ENCODE measurements around the gene TMEM60. TPM values are rescaled to one million over a fixed set of nuclear protein-coding genes. Genes with fewer than 3 reads are reported as not detected.
A peak's percentile ranks its signal among the peaks of the same experiment; 100 is the strongest.

Gene TMEM60
- total and polyA plus RNA-seq, 2 of the 13 experiments (the other 11 are each of a cell fraction or from before 2014, with no cell fraction given), result 25.6 to 27.7 TPM

DNA sequence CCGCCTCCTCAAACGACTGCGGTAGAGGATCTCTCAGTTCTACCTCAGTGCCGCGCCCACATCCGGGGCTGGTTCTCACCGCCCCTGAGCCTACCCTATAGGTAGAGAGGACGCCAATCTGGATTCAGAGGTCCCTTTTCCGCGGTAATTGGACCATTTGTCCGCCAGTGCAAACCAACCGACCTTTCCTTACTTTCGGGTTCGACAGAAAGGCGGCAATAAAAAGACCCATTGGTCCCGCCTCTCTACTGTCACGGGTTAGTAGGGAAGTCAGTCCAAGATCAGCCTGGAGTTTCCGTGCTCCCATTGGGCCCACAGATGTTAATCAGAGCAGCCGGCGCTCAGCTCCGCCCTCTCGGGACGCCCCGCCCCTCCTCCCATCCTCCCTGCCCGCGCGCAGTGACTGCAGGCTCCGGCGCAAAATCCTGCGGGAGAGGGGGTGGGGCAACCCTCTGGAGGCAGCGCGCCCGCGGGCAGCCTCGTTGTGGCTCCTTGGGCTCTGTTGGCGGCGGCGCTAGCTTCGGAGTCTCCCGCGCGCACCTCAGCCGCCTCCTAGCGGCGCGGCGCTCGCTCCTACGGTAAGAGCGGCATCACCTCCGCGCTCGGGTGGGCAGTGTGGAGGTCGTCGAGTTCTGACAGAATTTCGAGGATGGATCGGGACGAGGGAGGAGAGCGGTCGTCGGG, at the start of gene TMEM60, which contains the start of gene PHTF2 (continued):
- TF ChIP-seq ZNF501 (CRISPR knock-in tag; IDR thresholded peaks at IDR 0.05), result peak; percentile 48; the same call in 1 of the 2 replicates
- TF ChIP-seq NFKB2 (CRISPR knock-in tag; IDR thresholded peaks at IDR 0.05; ENCODE audit: borderline replicate concordance), result peak; percentile 18; the same call in 1 of the 2 replicates
- TF ChIP-seq JUNB (CRISPR knock-in tag; IDR thresholded peaks at IDR 0.05; ENCODE audit: borderline replicate concordance), result no peak
- TF ChIP-seq SP2 (CRISPR knock-in tag; IDR thresholded peaks at IDR 0.05), result peak; percentile 95
- TF ChIP-seq TP53 (CRISPR knock-in tag; conservative IDR thresholded peaks at IDR 0.05), result no peak
- TF ChIP-seq, protein P1, sequence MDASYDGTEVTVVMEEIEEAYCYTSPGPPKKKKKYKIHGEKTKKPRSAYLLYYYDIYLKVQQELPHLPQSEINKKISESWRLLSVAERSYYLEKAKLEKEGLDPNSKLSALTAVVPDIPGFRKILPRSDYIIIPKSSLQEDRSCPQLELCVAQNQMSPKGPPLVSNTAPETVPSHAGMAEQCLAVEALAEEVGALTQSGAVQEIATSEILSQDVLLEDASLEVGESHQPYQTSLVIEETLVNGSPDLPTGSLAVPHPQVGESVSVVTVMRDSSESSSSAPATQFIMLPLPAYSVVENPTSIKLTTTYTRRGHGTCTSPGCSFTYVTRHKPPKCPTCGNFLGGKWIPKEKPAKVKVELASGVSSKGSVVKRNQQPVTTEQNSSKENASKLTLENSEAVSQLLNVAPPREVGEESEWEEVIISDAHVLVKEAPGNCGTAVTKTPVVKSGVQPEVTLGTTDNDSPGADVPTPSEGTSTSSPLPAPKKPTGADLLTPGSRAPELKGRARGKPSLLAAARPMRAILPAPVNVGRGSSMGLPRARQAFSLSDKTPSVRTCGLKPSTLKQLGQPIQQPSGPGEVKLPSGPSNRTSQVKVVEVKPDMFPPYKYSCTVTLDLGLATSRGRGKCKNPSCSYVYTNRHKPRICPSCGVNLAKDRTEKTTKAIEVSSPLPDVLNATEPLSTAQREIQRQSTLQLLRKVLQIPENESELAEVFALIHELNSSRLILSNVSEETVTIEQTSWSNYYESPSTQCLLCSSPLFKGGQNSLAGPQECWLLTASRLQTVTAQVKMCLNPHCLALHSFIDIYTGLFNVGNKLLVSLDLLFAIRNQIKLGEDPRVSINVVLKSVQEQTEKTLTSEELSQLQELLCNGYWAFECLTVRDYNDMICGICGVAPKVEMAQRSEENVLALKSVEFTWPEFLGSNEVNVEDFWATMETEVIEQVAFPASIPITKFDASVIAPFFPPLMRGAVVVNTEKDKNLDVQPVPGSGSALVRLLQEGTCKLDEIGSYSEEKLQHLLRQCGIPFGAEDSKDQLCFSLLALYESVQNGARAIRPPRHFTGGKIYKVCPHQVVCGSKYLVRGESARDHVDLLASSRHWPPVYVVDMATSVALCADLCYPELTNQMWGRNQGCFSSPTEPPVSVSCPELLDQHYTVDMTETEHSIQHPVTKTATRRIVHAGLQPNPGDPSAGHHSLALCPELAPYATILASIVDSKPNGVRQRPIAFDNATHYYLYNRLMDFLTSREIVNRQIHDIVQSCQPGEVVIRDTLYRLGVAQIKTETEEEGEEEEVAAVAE (CRISPR knock-in tag; IDR thresholded peaks at IDR 0.05; ENCODE audit: borderline replicate concordance), result no peak
- TF ChIP-seq ZNF274 (CRISPR knock-in tag; IDR thresholded peaks at IDR 0.05), result peak; percentile 89; the same call in 1 of the 2 replicates
- TF ChIP-seq, protein P2, sequence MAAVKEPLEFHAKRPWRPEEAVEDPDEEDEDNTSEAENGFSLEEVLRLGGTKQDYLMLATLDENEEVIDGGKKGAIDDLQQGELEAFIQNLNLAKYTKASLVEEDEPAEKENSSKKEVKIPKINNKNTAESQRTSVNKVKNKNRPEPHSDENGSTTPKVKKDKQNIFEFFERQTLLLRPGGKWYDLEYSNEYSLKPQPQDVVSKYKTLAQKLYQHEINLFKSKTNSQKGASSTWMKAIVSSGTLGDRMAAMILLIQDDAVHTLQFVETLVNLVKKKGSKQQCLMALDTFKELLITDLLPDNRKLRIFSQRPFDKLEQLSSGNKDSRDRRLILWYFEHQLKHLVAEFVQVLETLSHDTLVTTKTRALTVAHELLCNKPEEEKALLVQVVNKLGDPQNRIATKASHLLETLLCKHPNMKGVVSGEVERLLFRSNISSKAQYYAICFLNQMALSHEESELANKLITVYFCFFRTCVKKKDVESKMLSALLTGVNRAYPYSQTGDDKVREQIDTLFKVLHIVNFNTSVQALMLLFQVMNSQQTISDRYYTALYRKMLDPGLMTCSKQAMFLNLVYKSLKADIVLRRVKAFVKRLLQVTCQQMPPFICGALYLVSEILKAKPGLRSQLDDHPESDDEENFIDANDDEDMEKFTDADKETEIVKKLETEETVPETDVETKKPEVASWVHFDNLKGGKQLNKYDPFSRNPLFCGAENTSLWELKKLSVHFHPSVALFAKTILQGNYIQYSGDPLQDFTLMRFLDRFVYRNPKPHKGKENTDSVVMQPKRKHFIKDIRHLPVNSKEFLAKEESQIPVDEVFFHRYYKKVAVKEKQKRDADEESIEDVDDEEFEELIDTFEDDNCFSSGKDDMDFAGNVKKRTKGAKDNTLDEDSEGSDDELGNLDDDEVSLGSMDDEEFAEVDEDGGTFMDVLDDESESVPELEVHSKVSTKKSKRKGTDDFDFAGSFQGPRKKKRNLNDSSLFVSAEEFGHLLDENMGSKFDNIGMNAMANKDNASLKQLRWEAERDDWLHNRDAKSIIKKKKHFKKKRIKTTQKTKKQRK (IDR thresholded peaks at IDR 0.05; ENCODE audit: low read length), result peak; percentile 95
- 0 out of 2 replicates have a peak, but pooled peaks have one; percentile 57 for TF ChIP-seq HIVEP1 (CRISPR knock-in tag; IDR thresholded peaks at IDR 0.05)
- TF ChIP-seq HOXA7 (CRISPR knock-in tag; IDR thresholded peaks at IDR 0.05), result no peak
- 0 out of 2 replicates have a peak, but pooled peaks have one; percentile 43 for TF ChIP-seq ZC3H13 (CRISPR knock-in tag; IDR thresholded peaks at IDR 0.05)
- no peak for TF ChIP-seq MTF1 (CRISPR knock-in tag; IDR thresholded peaks at IDR 0.05)
- no peak for TF ChIP-seq ZNF296 (CRISPR knock-in tag; conservative IDR thresholded peaks at IDR 0.05)
- 0 out of 2 replicates have a peak, but pooled peaks have one; percentile 14 for TF ChIP-seq ZNF292 (CRISPR knock-in tag; IDR thresholded peaks at IDR 0.05; ENCODE audit: borderline replicate concordance, low read depth)
- TF ChIP-seq GLI4 (CRISPR knock-in tag; IDR thresholded peaks at IDR 0.05; ENCODE audit: borderline replicate concordance), result 0 out of 2 replicates have a peak, but pooled peaks have one; percentile 19
- TF ChIP-seq, protein P3, sequence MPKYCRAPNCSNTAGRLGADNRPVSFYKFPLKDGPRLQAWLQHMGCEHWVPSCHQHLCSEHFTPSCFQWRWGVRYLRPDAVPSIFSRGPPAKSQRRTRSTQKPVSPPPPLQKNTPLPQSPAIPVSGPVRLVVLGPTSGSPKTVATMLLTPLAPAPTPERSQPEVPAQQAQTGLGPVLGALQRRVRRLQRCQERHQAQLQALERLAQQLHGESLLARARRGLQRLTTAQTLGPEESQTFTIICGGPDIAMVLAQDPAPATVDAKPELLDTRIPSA (CRISPR knock-in tag; IDR thresholded peaks at IDR 0.05; ENCODE audit: borderline replicate concordance), result no peak; the same call in 1 of the 2 replicates
- peak; percentile 84 for TF ChIP-seq KLF6 (CRISPR knock-in tag; IDR thresholded peaks at IDR 0.05)
- peak; percentile 18; the same call in 1 of the 2 replicates for TF ChIP-seq HCFC1 (IDR thresholded peaks at IDR 0.05; ENCODE audit: low read depth, low read length)
- TF ChIP-seq, protein P4, sequence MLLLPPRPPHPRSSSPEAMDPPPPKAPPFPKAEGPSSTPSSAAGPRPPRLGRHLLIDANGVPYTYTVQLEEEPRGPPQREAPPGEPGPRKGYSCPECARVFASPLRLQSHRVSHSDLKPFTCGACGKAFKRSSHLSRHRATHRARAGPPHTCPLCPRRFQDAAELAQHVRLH (CRISPR knock-in tag; IDR thresholded peaks at IDR 0.05; ENCODE audit: borderline replicate concordance, low read depth), result peak; percentile 4; the same call in 1 of the 2 replicates
- TF ChIP-seq HNRNPK (IDR thresholded peaks at IDR 0.05; ENCODE audit: low read depth, low read length, poor library complexity, severe bottlenecking), result peak; percentile 79
- TF ChIP-seq JARID2 (CRISPR knock-in tag; IDR thresholded peaks at IDR 0.05; ENCODE audit: insufficient replicate concordance), result peak; percentile 27

All from HepG2 (cell line).